Measurements from ENCODE around the gene STIL.
"Not testable (repeated sequence)": the region's sequence is repeated elsewhere in the genome, so short reads cannot be mapped to it uniquely, and the experiment has no call there.

STIL gene

GRCh38 chr1:47313915-47314664, at the start of gene STIL:
STIL (minus strand) TSS chr1:47314147; CDS start chr1:47310319, 3,828 bp downstream.
- DNase-seq, result peak; percentile 96

- no peak for DNase-seq
Observed at GRCh38 chr1:47362828-47363227, 48.9 kb upstream of the STIL start.

- DNase-seq, result no peak
Observed at GRCh38 chr1:47361380-47361779, 47.4 kb upstream of the STIL start.

- no peak for DNase-seq
Observed at GRCh38 chr1:47351305-47351704, 37.4 kb upstream of the STIL start.

- DNase-seq, result no peak
Observed at GRCh38 chr1:47348246-47348645, 34.3 kb upstream of the STIL start.

- no peak for DNase-seq
Observed at GRCh38 chr1:47347735-47348134, 33.8 kb upstream of the STIL start.

- not testable (repeated sequence) for DNase-seq
Observed at GRCh38 chr1:47346979-47347378, 33.0 kb upstream of the STIL start.

GRCh38 chr1:47340227-47340626, 26.3 kb upstream of the STIL start:
- DNase-seq, result no peak

GRCh38 chr1:47338249-47339077, 24.5 kb upstream of the STIL start:
- no peak for DNase-seq

- no peak for DNase-seq
Observed at GRCh38 chr1:47337350-47337749, 23.4 kb upstream of the STIL start.

- no peak for DNase-seq
Observed at GRCh38 chr1:47334765-47335435, 21.0 kb upstream of the STIL start.

- DNase-seq, result no peak
Observed at GRCh38 chr1:47333922-47334764, 20.2 kb upstream of the STIL start.

GRCh38 chr1:47333578-47333921, 19.6 kb upstream of the STIL start, which contains the start of gene CMPK1:
CMPK1 (plus strand) TSS chr1:47333790; CDS start chr1:47333946, 156 bp downstream.
- DNase-seq, result peak; percentile 40

GRCh38 chr1:47332779-47333577, 19.0 kb upstream of the STIL start:
- no peak for DNase-seq

- DNase-seq, result no peak
Observed at GRCh38 chr1:47331875-47332274, 17.9 kb upstream of the STIL start.

GRCh38 chr1:47330212-47330611, 16.3 kb upstream of the STIL start:
- DNase-seq, result no peak

GRCh38 chr1:47328992-47329391, 15.0 kb upstream of the STIL start:
- no peak for DNase-seq

- DNase-seq, result no peak
Observed at GRCh38 chr1:47326271-47326670, 12.3 kb upstream of the STIL start.

GRCh38 chr1:47325528-47325927, 11.6 kb upstream of the STIL start:
- no peak for DNase-seq

- no peak for DNase-seq
Observed at GRCh38 chr1:47324682-47325081, 10.7 kb upstream of the STIL start.

- DNase-seq, result no peak
Observed at GRCh38 chr1:47323599-47324031, 9.7 kb upstream of the STIL start.

GRCh38 chr1:47319968-47320367, 6.0 kb upstream of the STIL start:
- not testable (repeated sequence) for DNase-seq

Data from SIG-M5 (cell line).